HepG2 (cell line): ENCODE results near the gene RITA1. TPM values are rescaled to one million over a fixed set of nuclear protein-coding genes. Genes with fewer than 3 reads are reported as not detected.

Experiments used
- ATAC-seq: fragments of 200-7000 bp; cut with Tn5 transposase; 3 replicates; pipeline ENCODE4 v1.9.1; 2020; ENCODE audit warnings: mild to moderate bottlenecking, moderate library complexity
- BruUV-seq: library from RNA; stranded (reverse); fragments of 400-500 nt; replicated peaks from 2 replicates; lab custom pipeline; 2021; lab: Mats Ljungman, UMichigan
- CTCF ChIA-PET: fragments of 300-600 bp; formaldehyde crosslinking; extraction: SDS; loops from one replicate; lab custom pipeline; 2021; ENCODE audit warnings: low total read pairs, inconsistent platforms, low intra/inter-chr PET ratio; lab: Yijun Ruan, JAX
- POLR2A ChIA-PET: fragments of 350-600 bp; sonication (Branson Sonifier 250); formaldehyde crosslinking; loops from one replicate; lab custom pipeline; 2020; ENCODE audit warnings: antibody characterized with exemption, inconsistent platforms; lab: Yijun Ruan, JAX
- DNase-seq: peaks from one replicate; pipeline ENCODE4 v3.0.0-alpha.2; 2015; ENCODE audit warnings: low spot score
- FAIRE-seq: peaks from 3 replicates; lab custom pipeline; 2011; peaks lifted over from hg19 to GRCh38; lab: Jason Lieb, UNC
- H2AFZ ChIP-seq: one replicate; pipeline ENCODE4 v1.6.1; 2011; ENCODE audit warnings: low read length, inconsistent platforms
- H3K27ac ChIP-seq: fragments of 300-600 bp; 3 replicates; pipeline ENCODE4 v1.8.0; 2011; ENCODE audit warnings: mixed run types, mild to moderate bottlenecking, mixed read lengths, low read length, inconsistent platforms; ENCODE audit not compliant: insufficient read depth; ENCODE audit errors: extremely low read length
- H3K27me3 ChIP-seq, 2 experiments: fragments of 200-600 bp in 1 of 2; 2 replicates in 1 of 2; 3 replicates in 1 of 2; pipeline versions ENCODE4 v1.6.0 to v1.8.0; 2011; ENCODE audit warnings: low read length in 2 of 2, mild to moderate bottlenecking in 2 of 2, moderate library complexity in 2 of 2, inconsistent platforms in 1 of 2; ENCODE audit not compliant: insufficient read depth in 2 of 2, control insufficient read depth in 1 of 2
- H3K36me3 ChIP-seq, 2 experiments: fragments of 200-600 bp in 1 of 2; replicated peaks in 1 of 2; 2 replicates in 1 of 2; 3 replicates in 1 of 2; pipeline versions ENCODE4 v1.5.1 to v1.8.0; 2011; ENCODE audit warnings: low read length in 2 of 2, inconsistent platforms in 1 of 2; ENCODE audit not compliant: insufficient read depth in 2 of 2, control insufficient read depth in 1 of 2
- H3K4me1 ChIP-seq: 2 replicates; pipeline ENCODE4 v1.5.1; 2012; ENCODE audit warnings: low read length, inconsistent platforms; ENCODE audit not compliant: insufficient read depth
- H3K4me2 ChIP-seq: 2 replicates; pipeline ENCODE4 v1.6.0; 2011; ENCODE audit warnings: low read depth, low read length, inconsistent platforms
- H3K4me3 ChIP-seq, 3 experiments: fragments of 200-600 bp in 1 of 3; sonication (generic), shearing (Covaris generic) in 1 of 3; replicated peaks in 1 of 3; 2 replicates each; pipeline ENCODE4 v1.5.1; 2011 to 2016; ENCODE audit warnings: low read length in 3 of 3, inconsistent platforms in 2 of 3, low read depth in 2 of 3, mild to moderate bottlenecking in 2 of 3, control low read depth in 1 of 3, mixed read lengths in 1 of 3; ENCODE audit not compliant: insufficient read depth in 1 of 3
- H3K79me2 ChIP-seq: one replicate; pipeline ENCODE4 v1.6.1; 2011; ENCODE audit warnings: low read length, inconsistent platforms; ENCODE audit not compliant: insufficient read depth
- H3K9ac ChIP-seq: 2 replicates; pipeline ENCODE4 v1.6.0; 2011; ENCODE audit warnings: mild to moderate bottlenecking, low read depth, low read length, inconsistent platforms; ENCODE audit not compliant: insufficient read depth
- H3K9me3 ChIP-seq: 2 replicates; pipeline ENCODE4 v1.5.1; 2012; ENCODE audit warnings: mild to moderate bottlenecking, low read length
- H4K20me1 ChIP-seq: 2 replicates; pipeline ENCODE4 v1.6.0; 2011; ENCODE audit warnings: inconsistent platforms, mild to moderate bottlenecking, low read length, moderate library complexity; ENCODE audit not compliant: insufficient read depth
- BRD4 ChIP-seq: sonication (generic); formaldehyde crosslinking; IDR thresholded peaks from 2 replicates; pipeline ENCODE4 v1.4.0; 2020; ENCODE audit warnings: missing genetic modification reagents
- GATA4 ChIP-seq: sonication (generic); IDR thresholded peaks from 2 replicates; pipeline ENCODE4 v1.6.1; 2016; ENCODE audit warnings: antibody characterized with exemption, low read depth, borderline replicate concordance
- NR2F6 ChIP-seq, 2 experiments: IDR thresholded peaks; 2 replicates each; pipeline ENCODE4 v1.6.1; 2016; ENCODE audit warnings: antibody characterized with exemption in 1 of 2, mild to moderate bottlenecking in 1 of 2
- ZBTB4 ChIP-seq: sonication (generic); formaldehyde crosslinking; IDR thresholded peaks from 2 replicates; pipeline ENCODE4 v1.4.0; 2020; ENCODE audit warnings: missing genetic modification reagents, mild to moderate bottlenecking, borderline replicate concordance
- ZFP90 ChIP-seq: sonication (generic); formaldehyde crosslinking; IDR thresholded peaks from 2 replicates; pipeline ENCODE4 v1.8.0; 2022; ENCODE audit warnings: missing genetic modification reagents, mild to moderate bottlenecking, inconsistent platforms, borderline replicate concordance
- ZNF570 ChIP-seq: sonication (generic); formaldehyde crosslinking; IDR thresholded peaks from 2 replicates; pipeline ENCODE4 v1.4.0; 2020; ENCODE audit warnings: mild to moderate bottlenecking, missing genetic modification reagents, borderline replicate concordance
- ZNF597 ChIP-seq: sonication (generic); formaldehyde crosslinking; IDR thresholded peaks from 2 replicates; pipeline ENCODE4 v1.5.0; 2020; ENCODE audit warnings: missing genetic modification reagents
- WGBS: methylation state at CpG from one replicate; pipeline ENCODE4 v1.1.6; 2017; ENCODE audit warnings: low lambda C conversion rate; 5-methylcytosine and 5-hydroxymethylcytosine counted together
- in situ Hi-C: cut with HindIII; loops from 2 replicates; pipeline ENCODE4 v1.10.0; 2017; ENCODE audit warnings: low pct_unique_long_range_greater_than_20kb; ENCODE audit not compliant: extremely low pct_ligation_motif_present
- intact Hi-C: fragments of 100-400 bp; cut with micrococcal nuclease; formaldehyde crosslinking; loops from one replicate; pipeline ENCODE4 v1.10.0; 2022; ENCODE audit not compliant: unreplicated experiment
- polyA plus RNA-seq, 8 experiments: library from polyadenylated mRNA; depleted of rRNA in 3 of 8; stranded (reverse) in 7 of 8; unstranded in 1 of 8; fragments of >200 nt; fragmentation: Illumina TruSeq in 4 of 8; extraction: Trizol in 4 of 8; gene quantifications; 2 replicates each; pipeline versions ENCODE4 v1.2.1 to v1.2.3, GENCODE V29; 2011 to 2016; ENCODE audit warnings: low read depth in 4 of 8, missing spikeins in 1 of 8, mixed read lengths in 1 of 8; ENCODE audit not compliant: insufficient read depth in 1 of 8
- total RNA-seq, 5 experiments: library from RNA; depleted of rRNA; stranded (reverse); fragments of >200 nt; fragmentation: Illumina TruSeq; extraction: Trizol; gene quantifications; 2 replicates each; pipeline ENCODE4 v1.2.3, GENCODE V29; 2016; ENCODE audit warnings: low read depth in 1 of 5

The RITA1 gene
- total and polyA plus RNA-seq, 2 of the 13 experiments (the other 11 are each of a cell fraction or from before 2014, with no cell fraction given), result 12.4 to 28.9 TPM

GRCh38 chr12:113232840-113233585 lies 47.5 kb downstream of the RITA1 start (continued):
- TF ChIP-seq ZBTB4 (CRISPR knock-in tag), result no peak
- no peak for TF ChIP-seq ZNF597 (CRISPR knock-in tag)
- no peak for TF ChIP-seq GATA4
- no peak for TF ChIP-seq NR2F6 (IDR thresholded peaks at IDR 0.05)
- no peak for TF ChIP-seq NR2F6 (CRISPR knock-in tag; IDR thresholded peaks at IDR 0.05)
- TF ChIP-seq BRD4, result no peak
- TF ChIP-seq ZFP90 (CRISPR knock-in tag), result no peak

- no peak overlapping the region for H3K27ac ChIP-seq
- CTCF ChIA-PET, result no interaction called here
- H4K20me1 ChIP-seq, result no peaks in the 10 kb centered on the region
- ATAC-seq (no peak), DNase-seq (no peak), FAIRE-seq (no peak)
- H3K9ac ChIP-seq, result no peak overlapping the region
- H3K4me2 ChIP-seq, result no peak overlapping the region
- H3K4me3 ChIP-seq, result no peak overlapping the region
- no peak for TF ChIP-seq ZNF570
- H3K36me3 ChIP-seq, result peaks cover 7 to 11% of the 10 kb centered on the region in 2 experiments; a peak in 4 of 5 replicates
- in situ Hi-C loops, result no loop called here
- WGBS, result 99% methylated on average over 4 of the region's 4 CpGs
- no TSS peak for BruUV-seq
- H2AFZ ChIP-seq, result no peak overlapping the region
- no peaks in the 10 kb centered on the region for H3K79me2 ChIP-seq
- H3K9me3 ChIP-seq, result no peaks in the 10 kb centered on the region
- intact Hi-C loops, result no loop called here
- POLR2A ChIA-PET, result no interaction called here
- peaks cover 67% of the 10 kb centered on the region for H3K4me1 ChIP-seq
- no peaks in the 10 kb centered on the region for H3K27me3 ChIP-seq
Observed at GRCh38 chr12:113233967-113234366, 48.4 kb downstream of the RITA1 start.
